GM18867 (cell line): ENCODE data around the gene ZNG1A.
"Not testable (repeated sequence)": the region's sequence is repeated elsewhere in the genome, so short reads cannot be mapped to it uniquely, and the experiment has no call there.

Experiments
- ATAC-seq: cut with Tn5 transposase; IDR thresholded peaks from one replicate; pipeline ENCODE4 v1.9.1; 2021; ENCODE audit warnings: mild to moderate bottlenecking, moderate library complexity; ENCODE audit not compliant: unreplicated experiment

The ZNG1A gene

DNA sequence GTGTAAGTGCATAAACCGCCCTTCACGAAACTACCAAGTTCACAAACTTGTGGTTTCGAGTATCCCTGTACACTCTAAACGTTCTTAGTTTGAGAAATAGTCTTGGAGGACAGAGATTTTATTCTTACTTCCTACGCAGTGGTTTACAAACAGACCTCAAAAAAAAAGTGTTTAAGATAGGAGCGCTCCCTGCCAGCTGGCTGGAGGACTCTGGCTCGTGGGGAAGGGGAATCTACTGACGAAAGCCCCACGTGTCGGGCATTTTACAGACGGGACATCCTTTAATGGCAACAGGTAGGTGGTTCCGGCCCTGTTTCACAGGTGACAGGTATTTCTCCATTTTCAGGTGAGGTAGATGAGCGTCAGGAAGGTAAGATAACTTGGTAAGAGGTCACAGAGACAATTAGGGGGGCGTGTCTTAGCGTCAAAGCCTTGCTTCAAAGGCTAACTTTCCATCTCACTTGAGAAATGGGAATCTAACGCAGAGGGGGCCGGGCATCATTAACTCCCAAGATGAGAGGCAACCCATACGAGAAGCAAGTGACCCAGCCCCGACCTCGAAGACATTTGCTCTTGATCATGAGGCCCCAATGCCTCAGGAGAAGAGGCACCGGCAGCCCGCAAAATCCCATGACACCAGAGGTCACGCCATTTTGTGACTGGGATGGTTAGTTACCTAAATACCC is 573 bp downstream of the ZNG1A start:
- not testable (repeated sequence) for ATAC-seq

DNA sequence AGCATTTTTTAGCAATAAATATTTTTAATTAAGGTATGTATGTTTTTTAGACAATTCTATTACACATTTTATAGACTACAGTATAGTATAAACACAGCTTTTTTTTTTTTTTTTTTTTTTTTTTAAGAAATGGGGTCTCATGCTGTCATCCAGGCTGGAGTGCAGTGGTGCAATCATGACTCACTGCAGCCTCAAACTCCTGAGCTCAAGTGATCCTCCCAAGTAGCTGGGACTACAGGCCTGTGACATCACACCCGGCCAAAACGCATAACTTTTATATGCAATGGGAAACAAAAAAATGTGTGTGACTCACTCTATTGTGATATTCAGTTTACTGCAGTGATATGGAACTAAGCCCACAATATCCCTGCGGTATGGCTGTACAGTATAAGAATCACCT is 9.1 kb downstream of the ZNG1A start:
- not testable (repeated sequence) for ATAC-seq

DNA sequence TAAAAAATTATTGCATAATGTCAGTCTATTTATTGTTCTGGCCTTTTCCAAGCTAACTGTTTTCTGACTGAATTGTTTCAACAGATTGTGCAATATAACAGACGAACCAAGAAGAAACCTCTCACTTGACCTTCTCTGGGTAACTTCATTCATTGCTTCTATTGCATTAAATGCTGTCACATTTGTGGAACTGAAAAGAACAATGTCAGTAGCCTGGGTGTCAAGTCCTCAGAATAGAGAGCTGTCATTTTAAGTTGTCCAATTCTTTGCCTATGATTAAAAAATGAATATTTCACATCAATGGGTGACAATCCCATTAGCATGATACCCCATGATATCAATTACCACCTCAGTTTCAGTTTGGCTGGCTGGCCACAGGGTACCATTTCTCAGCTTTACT is 19.0 kb downstream of the ZNG1A start:
- not testable (repeated sequence) for ATAC-seq

DNA sequence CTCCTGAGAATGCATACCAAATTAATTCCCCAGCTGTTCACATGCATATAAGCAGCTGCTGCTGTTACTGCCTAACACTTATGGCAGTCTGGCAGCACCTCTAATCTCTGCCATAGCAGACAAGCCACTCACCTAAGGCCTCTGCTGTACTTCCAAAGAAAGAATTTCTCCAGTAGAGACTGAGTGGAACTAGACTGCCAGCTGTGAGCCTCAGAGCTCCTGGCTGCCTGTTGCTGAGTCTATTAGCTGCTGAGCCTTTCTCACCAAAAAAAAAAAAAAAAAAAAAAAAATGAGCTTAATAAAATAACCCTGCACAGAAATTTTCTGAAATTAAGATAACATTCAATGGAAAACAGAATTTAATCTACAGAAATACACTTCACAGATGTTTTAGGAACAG is 27.7 kb downstream of the ZNG1A start:
- ATAC-seq = not testable (repeated sequence)

DNA sequence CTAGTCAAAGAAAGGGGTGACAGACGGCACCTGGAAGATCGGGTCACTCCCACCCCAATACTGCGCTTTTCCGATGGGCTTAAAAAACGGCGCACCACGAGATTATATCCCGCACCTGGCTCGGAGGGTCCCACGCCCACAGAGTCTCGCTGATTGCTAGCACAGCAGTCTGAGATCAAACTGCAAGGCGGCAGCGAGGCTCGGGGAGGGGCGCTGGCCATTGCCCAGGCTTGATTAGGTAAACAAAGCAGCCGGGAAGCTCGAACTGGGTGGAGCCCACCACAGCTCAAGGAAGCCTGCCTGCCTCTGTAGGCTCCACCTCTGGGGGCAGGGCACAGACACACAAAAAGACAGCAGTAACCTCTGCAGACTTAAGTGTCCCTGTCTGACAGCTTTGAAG is 39.0 kb downstream of the ZNG1A start:
- not testable (repeated sequence) for ATAC-seq

DNA sequence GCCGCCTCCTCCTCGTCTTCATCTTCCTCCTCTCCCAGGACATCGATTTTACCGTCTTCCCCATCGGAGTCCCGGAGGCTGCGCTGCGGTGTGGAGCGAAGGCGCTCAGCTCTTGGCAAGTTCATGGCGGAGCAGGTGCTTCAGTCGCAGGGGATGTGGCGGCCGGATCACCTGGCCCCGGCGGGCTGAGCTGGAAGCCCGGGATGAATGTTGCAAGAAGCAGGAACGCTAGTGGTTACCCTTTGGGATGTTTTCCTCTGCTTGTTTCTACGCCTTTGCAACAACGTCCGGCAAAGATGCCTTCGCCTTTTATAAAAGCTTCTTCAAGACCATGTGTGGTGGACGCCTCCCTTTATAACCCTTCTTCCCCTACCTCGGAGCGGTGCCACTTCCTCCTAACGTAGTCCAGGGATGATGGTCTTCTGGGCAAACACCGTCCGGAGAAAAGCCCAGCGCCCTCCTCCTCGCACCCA is 60.8 kb downstream of the ZNG1A start, which contains the start of gene FOXD4:
Gene FOXD4 (minus strand): TSS at position 423 of the 473 bp plus-strand sequence. CDS start 298 bp downstream, at position 125.
- ATAC-seq = not testable (repeated sequence)

DNA sequence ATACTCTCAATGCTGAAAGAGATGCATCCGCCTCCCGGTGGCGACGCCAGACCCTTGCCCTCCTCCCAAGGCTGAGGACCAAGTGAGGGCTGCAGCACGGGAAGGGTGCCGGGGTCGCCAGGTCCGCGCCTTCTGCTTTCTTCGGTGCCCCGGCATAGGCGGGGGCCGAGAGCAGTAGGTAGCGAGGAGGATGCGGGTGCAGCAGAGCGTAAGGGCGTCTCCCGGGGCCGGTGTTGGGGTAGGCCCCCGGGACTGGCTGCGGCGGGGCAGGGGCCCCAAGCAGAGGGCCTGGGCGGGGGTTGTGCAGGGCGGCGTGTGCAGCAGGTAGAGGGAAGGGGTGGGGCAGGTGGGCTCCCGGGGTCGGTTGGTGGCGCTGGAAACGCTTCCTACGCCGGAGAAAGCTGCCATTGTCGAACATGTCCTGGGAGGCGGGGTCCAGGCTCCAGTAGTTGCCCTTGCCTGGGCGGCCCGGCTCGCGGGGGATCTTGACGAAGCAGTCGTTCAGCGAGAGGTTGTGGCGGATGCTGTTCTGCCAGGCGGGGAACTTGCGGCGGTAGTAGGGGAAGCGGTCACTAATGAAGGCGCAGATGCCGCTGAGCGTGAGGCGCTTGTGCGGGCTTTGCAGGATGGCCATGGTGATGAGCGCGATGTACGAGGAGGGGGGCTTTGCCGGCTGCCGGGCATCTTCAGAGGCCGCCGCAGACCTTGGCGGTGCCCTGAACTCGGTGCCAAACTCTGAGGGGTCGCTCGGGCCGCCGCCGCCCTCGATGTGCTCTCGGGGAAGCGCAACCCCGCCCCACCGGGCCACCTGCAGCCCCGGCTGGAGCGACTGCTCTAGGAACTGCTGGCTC is 61.5 kb downstream of the ZNG1A start:
- ATAC-seq = not testable (repeated sequence)

DNA sequence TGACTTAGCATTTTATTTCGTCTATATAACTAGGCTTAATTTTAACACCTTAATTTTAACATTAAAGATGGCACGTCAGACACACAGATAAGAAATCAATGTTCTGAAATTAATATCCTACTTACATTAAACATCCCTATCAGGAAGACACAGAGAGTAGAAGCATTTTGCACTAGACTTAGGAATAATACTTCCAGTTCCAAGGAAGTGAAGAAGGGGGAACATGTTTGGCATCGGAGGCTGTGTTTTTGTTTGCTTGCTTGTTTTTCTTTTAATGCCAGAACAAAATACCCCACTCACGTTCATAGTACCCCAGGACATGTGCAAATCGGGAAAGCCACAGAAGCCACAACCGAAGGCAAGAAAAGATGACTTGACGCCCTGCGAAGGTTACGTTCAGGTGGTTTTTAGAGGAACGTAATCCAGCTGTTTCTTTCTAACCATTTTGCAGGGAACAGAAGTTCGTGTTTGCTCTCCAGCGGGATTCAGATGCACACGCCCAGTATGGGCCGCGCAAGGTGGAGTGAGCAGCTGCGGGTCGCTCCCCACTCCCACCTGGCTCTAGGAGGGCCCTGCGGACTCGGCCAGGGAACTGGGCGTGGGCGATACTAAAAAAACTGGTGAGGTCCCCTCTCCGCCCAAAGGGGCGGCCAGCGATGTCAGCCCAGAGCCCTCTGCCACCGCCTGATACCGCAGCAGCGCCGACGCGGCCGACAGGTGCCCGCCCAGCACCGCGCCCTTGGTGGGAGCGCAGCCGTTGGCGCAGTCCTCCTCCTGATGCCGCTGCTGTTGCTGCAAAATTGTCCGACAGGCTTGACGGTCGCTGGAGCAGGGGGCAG is 62.4 kb downstream of the ZNG1A start:
- ATAC-seq = not testable (repeated sequence)

DNA sequence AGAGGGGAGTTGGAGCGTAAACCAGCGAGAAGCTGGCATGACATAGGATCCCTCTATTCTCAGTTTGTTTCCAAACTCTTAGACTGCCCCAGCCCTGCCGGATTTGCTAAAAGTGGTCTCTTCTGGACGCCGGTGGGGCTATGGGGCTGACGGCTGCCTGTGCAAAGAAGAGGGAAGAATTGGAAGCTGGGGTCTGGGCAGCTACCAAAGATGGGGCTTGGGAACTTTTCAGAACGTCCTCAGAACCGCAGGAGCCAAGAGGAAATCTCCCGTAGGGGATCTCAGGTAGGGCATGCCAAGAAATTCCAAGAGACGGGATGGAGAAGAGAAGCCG is 63.8 kb downstream of the ZNG1A start:
- ATAC-seq = not testable (repeated sequence)

DNA sequence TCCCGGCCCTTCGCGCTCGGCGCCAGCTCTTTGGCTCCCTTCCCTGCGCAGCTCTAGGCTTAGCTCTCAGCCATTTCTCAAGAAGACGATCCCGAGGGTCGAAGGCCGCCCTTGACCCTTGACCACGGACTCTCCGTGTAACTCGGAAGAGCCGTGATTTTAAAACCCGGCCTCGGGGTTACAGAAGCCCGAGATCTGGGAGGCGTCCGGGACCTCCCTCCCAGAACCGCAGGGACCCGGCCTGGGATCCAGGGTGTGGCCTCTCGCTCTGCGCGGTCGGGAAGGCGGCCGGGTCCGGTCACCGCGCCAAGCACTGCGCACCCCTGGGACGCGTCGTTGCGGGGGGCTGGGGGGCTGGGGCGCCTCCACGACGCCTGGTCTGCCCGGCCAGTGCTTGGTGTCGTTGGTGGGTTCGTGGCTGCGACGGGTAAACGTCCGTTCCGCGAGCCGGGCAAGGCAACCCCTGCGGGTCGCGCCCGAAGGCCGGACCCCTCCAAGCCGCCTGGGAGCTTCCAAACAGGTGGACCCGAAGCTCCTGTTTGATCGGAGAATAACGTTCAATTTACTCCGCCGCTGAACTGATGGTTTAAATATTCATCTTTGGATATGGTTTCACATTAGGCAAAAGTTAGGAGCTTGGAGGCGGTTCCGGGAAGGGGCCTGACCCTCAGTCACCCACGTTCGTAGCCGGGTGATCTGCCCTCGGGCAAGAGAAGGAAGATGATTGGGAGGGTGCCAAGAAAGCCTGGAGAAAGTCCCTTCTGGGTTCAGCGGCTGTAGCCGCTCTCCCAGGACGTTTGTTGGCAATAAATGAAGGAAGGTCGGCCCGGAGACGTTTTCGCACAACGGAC is 64.4 kb downstream of the ZNG1A start:
- ATAC-seq = not testable (repeated sequence)

DNA sequence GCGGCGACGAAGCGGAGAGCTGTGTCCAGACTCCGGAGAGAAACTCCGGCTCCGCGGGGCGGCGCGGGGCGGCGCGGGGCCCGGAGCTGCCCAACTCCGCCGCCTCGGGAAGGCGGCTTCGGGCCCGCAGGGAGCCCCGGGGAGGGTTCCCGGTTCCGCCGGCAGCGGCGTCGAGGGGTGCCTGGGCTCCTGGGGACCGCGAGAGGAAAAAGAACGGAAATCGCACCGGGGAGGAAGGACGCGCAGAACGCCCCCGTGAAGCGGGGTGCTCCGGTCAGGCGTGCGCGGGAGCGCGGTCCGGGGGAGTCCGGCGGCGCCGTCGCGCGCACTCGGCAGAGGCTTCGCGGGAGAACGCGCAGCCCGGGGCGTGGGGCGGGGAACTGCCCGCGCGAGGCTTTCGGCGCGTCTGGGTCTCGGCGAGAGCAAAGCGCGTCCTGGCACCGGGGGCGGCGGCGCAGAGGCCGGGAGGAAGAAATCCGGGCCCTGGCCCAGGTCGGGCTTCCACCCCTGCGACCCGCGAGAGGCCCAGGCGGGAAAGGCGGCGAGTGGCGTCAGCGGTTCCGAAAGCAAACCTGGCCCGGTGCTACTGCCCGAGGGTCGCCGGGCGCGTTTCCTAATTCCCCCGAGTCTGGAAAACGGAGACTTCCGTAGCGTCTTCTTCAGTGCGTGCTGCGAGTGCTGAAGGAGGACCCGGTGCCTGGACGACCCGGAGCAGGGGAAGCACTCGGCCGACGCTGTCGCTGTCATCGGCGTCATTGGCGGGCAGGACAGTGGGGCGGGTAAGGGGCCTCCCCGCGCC is 65.2 kb downstream of the ZNG1A start:
- ATAC-seq = peak; percentile 60

DNA sequence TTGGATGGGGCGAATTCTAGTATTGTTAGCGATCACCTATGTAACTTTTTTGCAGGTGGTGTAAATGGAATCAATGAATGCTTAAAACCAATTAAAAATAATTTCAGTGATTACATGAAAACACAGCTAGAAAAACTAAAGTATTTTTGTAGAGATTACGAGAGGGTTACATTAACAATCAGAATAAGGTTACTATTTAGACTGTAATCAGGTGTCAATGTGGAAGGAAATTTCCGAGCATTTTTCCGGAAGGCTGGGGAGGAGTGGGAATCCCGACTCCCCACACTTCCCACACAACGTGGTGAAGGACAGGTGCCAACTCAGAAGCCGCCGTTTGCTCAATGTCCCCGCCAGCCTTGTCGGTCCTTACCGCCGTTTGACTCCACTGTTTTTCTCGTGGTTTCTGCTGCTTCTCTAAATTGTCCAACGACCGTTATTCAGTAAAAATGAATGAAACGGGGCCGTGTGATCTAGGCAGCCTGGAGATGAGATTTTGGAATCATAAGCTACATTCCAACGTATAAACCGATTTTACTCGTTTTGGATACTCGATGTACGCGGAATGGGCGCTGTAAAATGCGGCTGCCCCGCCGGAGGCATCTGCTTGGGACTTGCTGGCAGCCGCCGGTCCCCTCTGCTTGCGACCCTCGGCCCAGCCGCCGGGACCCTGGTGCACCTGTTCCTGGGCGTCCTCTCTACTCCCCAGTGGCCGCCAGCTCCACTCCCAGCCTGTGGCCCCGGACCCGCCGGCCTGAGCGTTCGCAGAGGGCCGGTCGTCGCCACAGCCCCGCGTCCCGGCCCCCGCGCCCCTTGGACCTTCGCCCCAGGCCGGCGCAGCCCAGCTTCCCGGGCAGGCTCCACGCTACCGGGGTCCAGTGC is 66.0 kb downstream of the ZNG1A start:
- not testable (repeated sequence) for ATAC-seq

DNA sequence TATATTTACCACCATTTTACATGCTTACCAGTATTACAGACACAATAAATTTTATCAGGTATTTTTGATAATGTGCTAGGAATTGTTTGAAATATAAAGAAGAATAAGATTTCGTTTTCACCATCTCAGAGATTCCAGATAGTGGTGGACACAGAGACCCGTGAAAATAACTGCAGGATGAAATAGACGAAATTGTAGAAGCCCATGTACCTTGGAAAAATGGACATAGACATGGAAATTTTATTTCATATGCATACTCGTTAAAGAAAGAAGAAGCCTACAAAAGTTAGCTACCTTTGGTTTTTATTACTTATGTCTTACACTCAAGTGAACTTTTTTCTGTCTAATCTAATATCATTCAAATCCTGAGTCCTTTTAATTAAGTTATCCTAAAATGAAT is 68.2 kb downstream of the ZNG1A start:
- not testable (repeated sequence) for ATAC-seq

DNA sequence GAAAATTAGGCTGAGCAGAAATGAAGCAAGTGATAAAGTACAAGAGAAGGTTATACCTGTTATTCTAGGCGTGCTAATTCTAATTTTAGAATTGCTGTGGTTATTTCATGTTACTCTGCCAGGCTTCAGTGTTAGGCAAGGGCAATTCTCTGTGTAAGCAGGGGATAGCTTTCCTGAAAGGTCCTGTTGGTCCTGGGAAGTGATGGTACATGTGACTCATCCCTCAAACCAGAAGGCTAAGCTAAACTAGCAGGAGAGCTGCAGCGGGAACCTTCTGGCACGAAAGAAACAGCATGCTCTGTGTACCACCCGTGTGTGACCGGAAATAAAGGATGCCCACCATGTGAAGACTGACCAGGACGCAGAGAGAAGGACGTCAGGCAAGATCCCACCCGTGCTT is 69.3 kb downstream of the ZNG1A start:
- ATAC-seq = not testable (repeated sequence)

DNA sequence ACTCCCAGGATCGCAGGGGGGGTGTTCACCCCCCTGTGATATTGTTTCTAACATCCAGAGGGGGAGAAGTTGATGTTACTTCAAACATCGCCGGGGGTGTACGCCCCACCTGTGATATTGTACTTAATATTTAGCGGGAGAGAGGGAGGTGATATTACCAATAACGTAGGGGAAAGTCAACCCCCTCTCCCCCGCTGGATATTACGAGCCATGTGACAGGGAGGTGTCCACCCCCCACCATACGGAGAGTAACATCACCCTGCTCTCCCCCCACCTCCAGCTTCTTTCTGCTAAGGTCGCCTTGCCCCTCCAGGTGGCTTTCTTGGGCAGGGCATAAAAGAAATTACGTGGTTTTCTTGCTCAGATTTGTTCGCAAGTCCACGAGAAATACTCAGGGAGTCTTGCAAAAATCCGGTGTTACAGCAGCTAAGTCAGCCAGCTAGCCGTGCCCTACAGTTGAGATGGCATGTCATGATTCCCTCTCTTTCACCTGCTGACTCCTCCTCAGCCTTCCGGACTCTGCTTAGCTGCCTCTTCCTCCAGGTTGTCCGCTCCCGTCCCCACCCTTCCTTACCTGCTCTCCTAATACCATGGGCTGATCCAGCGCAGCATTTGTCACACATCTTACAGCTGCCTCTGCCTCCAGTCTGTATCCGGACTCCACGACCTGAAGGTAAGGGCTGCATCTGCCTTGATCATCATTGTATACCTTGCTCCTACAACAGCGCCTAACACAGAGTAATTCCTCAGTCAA is 69.9 kb downstream of the ZNG1A start:
- not testable (repeated sequence) for ATAC-seq

DNA sequence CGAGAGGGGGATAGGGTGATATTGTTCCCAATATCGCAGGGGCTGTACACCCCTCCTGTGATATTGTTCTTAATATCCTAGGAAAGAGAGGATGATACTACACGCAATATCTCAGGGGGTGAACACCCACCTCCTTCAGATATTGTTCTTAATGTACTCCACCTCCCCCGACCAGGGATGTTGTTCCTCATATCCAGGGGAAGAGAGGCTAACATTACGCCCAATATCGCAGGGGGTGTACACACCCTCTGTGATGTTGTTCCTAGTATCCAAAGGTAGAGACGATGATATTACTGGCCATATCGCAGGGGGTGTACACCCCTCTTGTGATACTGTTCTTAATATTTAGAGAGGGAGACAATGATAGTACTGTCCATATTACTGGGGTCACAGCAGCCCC is 72.9 kb downstream of the ZNG1A start:
- ATAC-seq = not testable (repeated sequence)

DNA sequence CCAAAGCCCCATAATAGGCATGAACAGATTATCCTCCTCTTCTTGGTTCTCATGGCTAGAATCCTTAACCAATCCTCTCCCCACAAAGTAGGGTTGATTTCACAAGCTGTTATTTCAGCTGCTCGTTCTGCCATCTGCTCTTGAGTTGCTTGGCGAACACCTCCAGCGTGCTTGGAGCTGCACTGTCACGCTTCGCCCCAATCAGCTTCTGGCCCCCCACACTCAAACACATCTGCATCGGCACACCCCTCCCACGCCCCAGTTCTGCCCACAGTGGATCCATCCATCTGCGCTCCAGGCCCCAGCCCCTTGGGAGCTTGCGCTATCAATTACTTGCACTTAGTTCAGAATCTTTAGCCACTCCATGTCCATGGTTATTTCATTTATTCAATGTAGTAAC is 78.4 kb downstream of the ZNG1A start:
- ATAC-seq = not testable (repeated sequence)

DNA sequence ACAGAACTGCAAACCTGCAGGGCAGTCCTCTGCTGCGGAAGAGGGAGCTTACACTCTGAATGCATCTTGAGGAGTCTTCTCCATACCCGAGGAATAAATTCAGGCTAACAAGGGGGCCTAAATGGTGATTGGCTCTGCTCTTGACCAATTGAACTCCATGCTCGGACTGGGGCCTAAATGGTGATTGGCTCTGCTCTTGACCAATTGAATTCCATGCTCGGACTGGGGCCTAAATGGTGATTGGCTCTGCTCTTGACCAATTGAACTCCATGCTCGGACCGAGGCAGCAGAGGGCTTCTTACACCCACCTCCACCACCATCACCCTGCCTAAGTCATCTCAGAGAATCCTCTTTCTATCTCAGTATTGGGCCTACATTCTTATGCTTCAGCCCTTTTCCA is 79.0 kb downstream of the ZNG1A start:
- ATAC-seq = not testable (repeated sequence)
